ENCODE results near the gene RBM14.

Gene RBM14

DNA sequence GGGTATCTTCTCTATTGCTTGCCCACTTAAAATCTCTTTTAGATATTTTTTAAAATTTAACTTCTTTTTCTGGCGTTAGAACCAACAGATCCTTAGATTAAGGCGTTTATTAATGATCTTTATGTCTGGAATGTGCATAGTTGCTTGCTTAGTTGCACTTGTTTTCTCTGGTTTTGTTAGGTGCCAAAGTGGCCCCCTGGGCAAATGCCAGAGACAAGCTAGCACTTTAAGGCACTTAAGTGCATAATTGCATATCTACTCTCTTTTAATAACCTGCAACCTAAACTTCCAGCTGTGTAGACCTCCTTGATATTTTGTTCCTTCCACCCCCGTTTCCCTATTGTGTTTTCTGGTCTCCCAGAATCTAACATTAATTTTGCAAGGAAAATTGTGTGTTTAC is 25.4 kb downstream of the RBM14 start:
- Histone ChIP-seq H3K27me3 (no peaks in the 10 kb centered on the region), H3K36me3 (peaks cover 67% of the 10 kb centered on the region), H3K4me1 (ENCODE audit: control insufficient read depth in 1 of 2, insufficient read depth in 1 of 2, low read depth in 1 of 2, low read length in 1 of 2) (peaks cover 34 to 40% of the 10 kb centered on the region in 2 experiments), H3K4me3 (ENCODE audit: low read depth in 1 of 2, low read length in 1 of 2) (no peak overlapping the region), H3K27ac (no peak overlapping the region), H3K9me3 (no peaks in the 10 kb centered on the region)
- TF ChIP-seq, protein P1, sequence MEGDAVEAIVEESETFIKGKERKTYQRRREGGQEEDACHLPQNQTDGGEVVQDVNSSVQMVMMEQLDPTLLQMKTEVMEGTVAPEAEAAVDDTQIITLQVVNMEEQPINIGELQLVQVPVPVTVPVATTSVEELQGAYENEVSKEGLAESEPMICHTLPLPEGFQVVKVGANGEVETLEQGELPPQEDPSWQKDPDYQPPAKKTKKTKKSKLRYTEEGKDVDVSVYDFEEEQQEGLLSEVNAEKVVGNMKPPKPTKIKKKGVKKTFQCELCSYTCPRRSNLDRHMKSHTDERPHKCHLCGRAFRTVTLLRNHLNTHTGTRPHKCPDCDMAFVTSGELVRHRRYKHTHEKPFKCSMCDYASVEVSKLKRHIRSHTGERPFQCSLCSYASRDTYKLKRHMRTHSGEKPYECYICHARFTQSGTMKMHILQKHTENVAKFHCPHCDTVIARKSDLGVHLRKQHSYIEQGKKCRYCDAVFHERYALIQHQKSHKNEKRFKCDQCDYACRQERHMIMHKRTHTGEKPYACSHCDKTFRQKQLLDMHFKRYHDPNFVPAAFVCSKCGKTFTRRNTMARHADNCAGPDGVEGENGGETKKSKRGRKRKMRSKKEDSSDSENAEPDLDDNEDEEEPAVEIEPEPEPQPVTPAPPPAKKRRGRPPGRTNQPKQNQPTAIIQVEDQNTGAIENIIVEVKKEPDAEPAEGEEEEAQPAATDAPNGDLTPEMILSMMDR (IDR thresholded peaks at IDR 0.05) = no peak

DNA sequence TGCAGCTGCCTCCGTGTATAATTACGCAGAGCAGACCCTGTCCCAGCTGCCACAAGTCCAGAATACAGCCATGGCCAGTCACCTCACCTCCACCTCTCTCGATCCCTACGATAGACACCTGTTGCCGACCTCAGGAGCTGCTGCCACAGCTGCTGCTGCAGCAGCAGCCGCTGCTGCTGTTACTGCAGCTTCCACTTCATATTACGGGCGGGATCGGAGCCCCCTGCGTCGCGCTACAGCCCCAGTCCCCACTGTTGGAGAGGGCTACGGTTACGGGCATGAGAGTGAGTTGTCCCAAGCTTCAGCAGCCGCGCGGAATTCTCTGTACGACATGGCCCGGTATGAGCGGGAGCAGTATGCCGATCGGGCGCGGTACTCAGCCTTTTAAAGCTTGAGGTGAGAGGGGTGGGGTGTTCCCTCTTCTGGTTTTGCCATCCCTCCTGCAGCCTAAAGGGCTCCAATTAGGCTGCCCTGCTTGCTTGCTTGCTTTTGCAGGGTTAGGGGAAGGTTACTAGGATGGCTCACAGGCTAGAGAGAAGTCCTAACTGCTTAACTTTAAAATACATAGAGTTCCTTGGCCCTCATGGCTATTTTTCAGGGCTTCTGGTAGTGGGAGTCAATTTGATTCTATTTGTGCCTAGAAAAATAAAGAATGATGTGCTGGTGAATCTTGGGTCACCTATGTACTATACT is 27.5 kb downstream of the RBM14 start:
- Histone ChIP-seq H3K27ac (no peak overlapping the region), H3K9me3 (no peaks in the 10 kb centered on the region), H3K4me1 (ENCODE audit: control insufficient read depth in 1 of 2, insufficient read depth in 1 of 2, low read depth in 1 of 2, low read length in 1 of 2) (peaks cover 25 to 30% of the 10 kb centered on the region in 2 experiments), H3K27me3 (no peaks in the 10 kb centered on the region), H3K4me3 (ENCODE audit: low read depth in 1 of 2, low read length in 1 of 2) (no peak overlapping the region), H3K36me3 (peaks cover 82% of the 10 kb centered on the region)
- TF ChIP-seq, protein P1 (IDR thresholded peaks at IDR 0.05) = no peak

DNA sequence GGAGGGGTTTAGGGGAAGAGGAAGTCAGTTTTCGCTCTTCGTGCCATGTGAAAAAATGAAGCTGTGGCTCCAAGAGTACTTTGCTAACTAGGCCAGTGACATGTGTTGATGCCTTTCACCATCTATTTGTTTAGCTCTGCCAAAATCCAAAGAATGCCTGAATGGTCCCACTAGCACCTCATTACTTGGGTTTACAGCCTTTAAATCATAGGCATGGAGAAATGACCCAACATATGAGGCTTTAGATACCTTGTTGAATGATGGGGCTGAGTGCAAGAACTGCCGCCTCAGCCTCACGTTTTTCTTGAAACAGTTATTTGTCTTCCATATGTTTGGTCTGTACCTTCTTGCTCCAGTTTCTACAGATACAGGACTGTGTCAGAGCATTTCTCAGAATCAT is 30.4 kb downstream of the RBM14 start:
- Histone ChIP-seq H3K27ac (peak overlapping the region; percentile 6), H3K9me3 (no peaks in the 10 kb centered on the region), H3K4me1 (ENCODE audit: control insufficient read depth in 1 of 2, insufficient read depth in 1 of 2, low read depth in 1 of 2, low read length in 1 of 2) (peaks cover 2 to 3% of the 10 kb centered on the region in 2 experiments), H3K36me3 (peaks cover 88% of the 10 kb centered on the region), H3K4me3 (ENCODE audit: low read depth in 1 of 2, low read length in 1 of 2) (no peak overlapping the region), H3K27me3 (no peaks in the 10 kb centered on the region)
- TF ChIP-seq, protein P1 (IDR thresholded peaks at IDR 0.05) = no peak

DNA sequence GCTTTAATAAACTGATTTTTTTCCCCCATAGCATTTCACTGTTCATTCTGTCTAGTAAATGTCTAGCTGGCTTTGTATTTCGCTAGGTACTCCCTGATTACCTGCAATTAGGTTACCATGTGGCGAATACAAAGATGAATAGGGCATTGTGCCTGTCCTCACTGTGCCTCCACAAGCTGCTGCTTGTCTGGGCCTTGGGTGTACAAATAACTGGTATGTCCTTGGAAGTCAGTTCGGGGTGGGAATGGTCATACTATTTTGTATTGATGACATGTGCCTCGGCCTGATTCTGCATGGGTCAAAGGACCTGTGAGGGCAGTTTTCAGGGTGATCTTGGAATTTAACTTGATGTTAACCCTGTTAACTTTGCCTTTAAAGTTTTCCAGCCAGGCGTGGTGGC is 33.5 kb downstream of the RBM14 start:
- Histone ChIP-seq H3K4me1 (ENCODE audit: control insufficient read depth in 1 of 2, insufficient read depth in 1 of 2, low read depth in 1 of 2, low read length in 1 of 2) (no peaks in the 10 kb centered on the region), H3K4me3 (ENCODE audit: low read depth in 1 of 2, low read length in 1 of 2) (no peak overlapping the region), H3K36me3 (peaks cover 72% of the 10 kb centered on the region), H3K27me3 (no peaks in the 10 kb centered on the region), H3K9me3 (no peaks in the 10 kb centered on the region), H3K27ac (no peak overlapping the region)
- TF ChIP-seq, protein P1 (IDR thresholded peaks at IDR 0.05) = no peak

DNA sequence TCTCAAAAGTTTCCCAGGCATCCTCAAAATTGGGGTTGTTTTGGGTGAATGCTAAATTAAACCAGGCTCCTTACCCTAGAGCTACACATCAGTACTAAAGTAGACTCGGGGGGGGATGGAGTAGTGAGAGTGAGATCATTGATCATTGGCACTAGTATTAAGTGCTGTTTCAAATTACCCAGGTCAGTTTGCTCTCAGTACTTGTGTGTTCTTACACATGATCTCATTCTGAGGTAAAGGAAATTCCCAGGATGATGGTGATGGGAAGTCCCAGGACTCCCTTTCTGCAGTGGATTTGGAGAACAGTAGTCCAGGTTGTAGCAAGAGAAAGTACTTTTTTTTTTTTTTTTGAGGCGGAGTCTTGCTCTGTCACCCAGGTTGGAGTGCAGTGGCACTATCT is 34.6 kb downstream of the RBM14 start:
- TF ChIP-seq, protein P1 (IDR thresholded peaks at IDR 0.05) = no peak
- H3K36me3 ChIP-seq = peaks cover 67% of the 10 kb centered on the region
- no peaks in the 10 kb centered on the region for H3K4me1 ChIP-seq (ENCODE audit: control insufficient read depth in 1 of 2, insufficient read depth in 1 of 2, low read depth in 1 of 2, low read length in 1 of 2)
- no peaks in the 10 kb centered on the region for H3K27me3 ChIP-seq
- H3K4me3 ChIP-seq (ENCODE audit: low read depth in 1 of 2, low read length in 1 of 2) = no peak overlapping the region
- no peak overlapping the region for H3K27ac ChIP-seq
- no peaks in the 10 kb centered on the region for H3K9me3 ChIP-seq
